Ecto neural progenitor cell (in vitro differentiated cells): ENCODE measurements around the gene DHX15.

ENCODE experiments used
- DNase-seq: peaks from one replicate; pipeline ENCODE4 v3.0.0-alpha.2; 2018; ENCODE audit warnings: low spot score

Gene DHX15

GRCh38 chr4:24582235-24582832 is 2.0 kb downstream of the DHX15 start:
- no peak for DNase-seq

GRCh38 chr4:24578364-24578763 is 6.0 kb downstream of the DHX15 start:
- DNase-seq: no peak

GRCh38 chr4:24576276-24576675 is 8.1 kb downstream of the DHX15 start:
- DNase-seq: no peak

GRCh38 chr4:24574236-24574635 is 10.1 kb downstream of the DHX15 start:
- no peak for DNase-seq

GRCh38 chr4:24573582-24573981 is 10.8 kb downstream of the DHX15 start:
- DNase-seq: no peak

- no peak for DNase-seq
These were observed 13.6 kb downstream of the DHX15 start for GRCh38 chr4:24570574-24571236.

GRCh38 chr4:24570172-24570571 is 14.2 kb downstream of the DHX15 start:
- no peak for DNase-seq

- no peak for DNase-seq
These were observed 14.7 kb downstream of the DHX15 start for GRCh38 chr4:24569662-24570061.

GRCh38 chr4:24568425-24568824 is 15.9 kb downstream of the DHX15 start:
- DNase-seq: no peak

- no peak for DNase-seq
These were observed 19.3 kb downstream of the DHX15 start for GRCh38 chr4:24565054-24565453.

- no peak for DNase-seq
These were observed 19.9 kb downstream of the DHX15 start for GRCh38 chr4:24564488-24564887.

- no peak for DNase-seq
These were observed 22.8 kb downstream of the DHX15 start for GRCh38 chr4:24561438-24562139.

- DNase-seq: no peak
These were observed 23.4 kb downstream of the DHX15 start for GRCh38 chr4:24560868-24561368.

GRCh38 chr4:24559889-24560288 is 24.5 kb downstream of the DHX15 start:
- DNase-seq: no peak

- DNase-seq: no peak
These were observed 25.1 kb downstream of the DHX15 start for GRCh38 chr4:24559032-24559821.

- DNase-seq: no peak
These were observed 27.0 kb downstream of the DHX15 start for GRCh38 chr4:24557026-24558025.

GRCh38 chr4:24551492-24552289 is 32.7 kb downstream of the DHX15 start:
- no peak for DNase-seq

- no peak for DNase-seq
These were observed 33.7 kb downstream of the DHX15 start for GRCh38 chr4:24550441-24551175.

- DNase-seq: no peak
These were observed 36.4 kb downstream of the DHX15 start for GRCh38 chr4:24547979-24548378.
